A673 (cell line): Measurements from ENCODE around the gene ONECUT1. TPM values are rescaled to one million over a fixed set of nuclear protein-coding genes. Genes with fewer than 3 reads are reported as not detected.
A peak's percentile ranks its signal among the peaks of the same experiment; 100 is the strongest.

Source experiments
- BruUV-seq: library from RNA; stranded (reverse); fragments of 400-500 nt; replicated peaks from 2 replicates; lab custom pipeline; 2021; lab: Mats Ljungman, UMichigan
- CTCF ChIA-PET: fragments of 300-600 bp; sonication (Branson Sonifier 250); formaldehyde crosslinking; loops from one replicate; lab custom pipeline; 2022; ENCODE audit warnings: antibody characterized with exemption; lab: Charles Lee
- POLR2A ChIA-PET: fragments of 300-600 bp; sonication (Branson Sonifier 250); formaldehyde crosslinking; loops from one replicate; lab custom pipeline; 2022; ENCODE audit warnings: antibody characterized with exemption; ENCODE audit not compliant: low non-redundant PET; lab: Charles Lee
- DNase-seq: peaks from one replicate; pipeline ENCODE4 v3.0.0-alpha.2; 2015; ENCODE audit warnings: low spot score
- H3K27ac ChIP-seq: fragments of 200-600 bp; sonication (generic); 2 replicates; pipeline ENCODE4 v1.5.1; 2016; ENCODE audit warnings: mixed run types, low read depth, mild to moderate bottlenecking, mixed read lengths, antibody characterized with exemption, low read length; ENCODE audit not compliant: poor library complexity, severe bottlenecking
- H3K27me3 ChIP-seq: fragments of 200-600 bp; sonication (generic); replicated peaks from 2 replicates; pipeline ENCODE4 v1.6.1; 2017; ENCODE audit warnings: mixed run types, low read depth, mild to moderate bottlenecking, mixed read lengths, antibody characterized with exemption, low read length; ENCODE audit not compliant: insufficient read depth, poor library complexity
- H3K36me3 ChIP-seq: fragments of 200-600 bp; sonication (generic); 2 replicates; pipeline ENCODE4 v1.6.1; 2016; ENCODE audit warnings: mixed run types, mild to moderate bottlenecking, mixed read lengths, antibody characterized with exemption, low read length; ENCODE audit not compliant: insufficient read depth, poor library complexity, severe bottlenecking
- H3K4me1 ChIP-seq: fragments of 200-600 bp; sonication (generic); 2 replicates; pipeline ENCODE4 v1.6.1; 2017; ENCODE audit warnings: mixed run types, mild to moderate bottlenecking, mixed read lengths, antibody characterized with exemption, low read length; ENCODE audit not compliant: insufficient read depth, poor library complexity, severe bottlenecking
- H3K4me3 ChIP-seq: fragments of 200-600 bp; sonication (generic); 2 replicates; pipeline ENCODE4 v1.5.1; 2016; ENCODE audit warnings: low read depth, mixed run types, mild to moderate bottlenecking, mixed read lengths, low read length; ENCODE audit not compliant: poor library complexity, severe bottlenecking
- H3K9me3 ChIP-seq: fragments of 200-600 bp; sonication (generic); 2 replicates; pipeline ENCODE4 v1.6.1; 2016; ENCODE audit warnings: mixed run types, low read depth, mild to moderate bottlenecking, mixed read lengths, antibody characterized with exemption, low read length; ENCODE audit not compliant: poor library complexity, severe bottlenecking
- CTCF ChIP-seq: fragments of 300-800, 200-600 bp; sonication (generic); conservative IDR thresholded peaks from 2 replicates; pipeline ENCODE4 v1.5.1; 2017; ENCODE audit warnings: low read depth, mild to moderate bottlenecking, antibody characterized with exemption, low read length, moderate library complexity, mixed read lengths
- EZH2 ChIP-seq: fragments of 200-600 bp; sonication (generic); IDR thresholded peaks from 2 replicates; pipeline ENCODE4 v1.6.1; 2017; ENCODE audit warnings: borderline replicate concordance, low read depth, mild to moderate bottlenecking, mixed read lengths, antibody characterized with exemption, low read length; ENCODE audit not compliant: poor library complexity, severe bottlenecking
- intact Hi-C: fragments of 100-400 bp; cut with micrococcal nuclease; formaldehyde crosslinking; loops from one replicate; pipeline ENCODE4 v1.10.0; 2022; ENCODE audit not compliant: unreplicated experiment
- total RNA-seq: library from RNA; stranded (reverse); gene quantifications from 2 replicates; pipeline ENCODE4 v1.2.3, GENCODE V29; 2021

The ONECUT1 gene
- total RNA-seq, 1 experiment from 2014 or later: not detected

GRCh38 chr15:52730173-52730572 lies 60.0 kb downstream of the ONECUT1 start:
- Histone ChIP-seq H3K27me3 (no peaks in the 10 kb centered on the region), H3K9me3 (no peaks in the 10 kb centered on the region), H3K36me3 (no peaks in the 10 kb centered on the region), H3K4me3 (no peak overlapping the region), H3K27ac (no peak overlapping the region), H3K4me1 (peaks cover 10% of the 10 kb centered on the region)
- ChIA-PET CTCF (no interaction called here), POLR2A (no interaction called here)
- peak; percentile 58 for DNase-seq
- intact Hi-C loops: loop anchor here (5.0 to 10.0 kb wide), 3 partner anchors 198 to 945 kb away; partner anchors contain the start of gene LEO1
- no TSS peak for BruUV-seq
- no peak for TF ChIP-seq EZH2
- peak; percentile 21; the same call in 1 of the 2 replicates for TF ChIP-seq CTCF

- peak; percentile 30 for DNase-seq
- BruUV-seq: no TSS peak
- Histone ChIP-seq H3K9me3 (no peaks in the 10 kb centered on the region), H3K36me3 (no peaks in the 10 kb centered on the region), H3K4me1 (peaks cover 10% of the 10 kb centered on the region), H3K27me3 (no peaks in the 10 kb centered on the region), H3K27ac (no peak overlapping the region), H3K4me3 (no peak overlapping the region)
- ChIA-PET CTCF (no interaction called here), POLR2A (no interaction called here)
- intact Hi-C loops: no loop called here
- TF ChIP-seq CTCF: no peak
- TF ChIP-seq EZH2: no peak
These were observed 61.2 kb downstream of the ONECUT1 start for GRCh38 chr15:52728899-52729298.

- no peaks in the 10 kb centered on the region for H3K36me3 ChIP-seq
- no peak for TF ChIP-seq EZH2
- TF ChIP-seq CTCF: no peak
- peak; percentile 31 for DNase-seq
- POLR2A ChIA-PET: no interaction called here
- H3K9me3 ChIP-seq: no peaks in the 10 kb centered on the region
- H3K4me3 ChIP-seq: no peak overlapping the region
- peaks cover 10% of the 10 kb centered on the region for H3K4me1 ChIP-seq
- no peak overlapping the region for H3K27ac ChIP-seq
- BruUV-seq: no TSS peak
- intact Hi-C loops: no loop called here
- H3K27me3 ChIP-seq: no peaks in the 10 kb centered on the region
- CTCF ChIA-PET: no interaction called here
These were observed 62.3 kb downstream of the ONECUT1 start for GRCh38 chr15:52727815-52728214.
